ENCODE data around the gene CFD. TPM values are rescaled to one million over a fixed set of nuclear protein-coding genes. Genes with fewer than 3 reads are reported as not detected.

Gene CFD
- total RNA-seq, 1 donor from 2014 or later = not detected

GRCh38 chr19:821825-822503, 37.5 kb upstream of the CFD start, which contains the start of gene PLPPR3:
Gene PLPPR3 (minus strand): TSS chr19:821955. CDS start chr19:821559, 396 bp downstream.
- Mint-ChIP-seq H3K9me3 (no peaks in the 10 kb centered on the region), H3K4me3 (peak within 1 kb of the TSS; percentile 87), H3K27me3 (ENCODE audit: insufficient read depth, low read depth) (peaks cover 9% of the 10 kb centered on the region), H3K4me1 (peaks cover 16% of the 10 kb centered on the region), H3K27ac (peak within 1 kb of the TSS; percentile 42), H3K36me3 (peaks cover 2% of the 10 kb centered on the region)
- H3K27me3 ChIP-seq = no peaks in the 10 kb centered on the region
- H3K79me2 ChIP-seq (ENCODE audit: low read depth) = peaks cover 43% of the 10 kb centered on the region
- H3F3A ChIP-seq (ENCODE audit: low read depth) = peaks cover 23% of the 10 kb centered on the region
- H3K27ac ChIP-seq = no peak within 1 kb of the TSS
- peak within 1 kb of the TSS; percentile 99 for H3K4me3 ChIP-seq
- peaks cover 26% of the 10 kb centered on the region for H4K20me1 ChIP-seq (ENCODE audit: low read depth)
- H3K36me3 ChIP-seq = no peaks in the 10 kb centered on the region
- TF ChIP-seq EZH2phosphoT487 (IDR thresholded peaks at IDR 0.05) (no peak), EZH2 (IDR thresholded peaks at IDR 0.05) (no peak)
- TF ChIP-seq, protein P1, sequence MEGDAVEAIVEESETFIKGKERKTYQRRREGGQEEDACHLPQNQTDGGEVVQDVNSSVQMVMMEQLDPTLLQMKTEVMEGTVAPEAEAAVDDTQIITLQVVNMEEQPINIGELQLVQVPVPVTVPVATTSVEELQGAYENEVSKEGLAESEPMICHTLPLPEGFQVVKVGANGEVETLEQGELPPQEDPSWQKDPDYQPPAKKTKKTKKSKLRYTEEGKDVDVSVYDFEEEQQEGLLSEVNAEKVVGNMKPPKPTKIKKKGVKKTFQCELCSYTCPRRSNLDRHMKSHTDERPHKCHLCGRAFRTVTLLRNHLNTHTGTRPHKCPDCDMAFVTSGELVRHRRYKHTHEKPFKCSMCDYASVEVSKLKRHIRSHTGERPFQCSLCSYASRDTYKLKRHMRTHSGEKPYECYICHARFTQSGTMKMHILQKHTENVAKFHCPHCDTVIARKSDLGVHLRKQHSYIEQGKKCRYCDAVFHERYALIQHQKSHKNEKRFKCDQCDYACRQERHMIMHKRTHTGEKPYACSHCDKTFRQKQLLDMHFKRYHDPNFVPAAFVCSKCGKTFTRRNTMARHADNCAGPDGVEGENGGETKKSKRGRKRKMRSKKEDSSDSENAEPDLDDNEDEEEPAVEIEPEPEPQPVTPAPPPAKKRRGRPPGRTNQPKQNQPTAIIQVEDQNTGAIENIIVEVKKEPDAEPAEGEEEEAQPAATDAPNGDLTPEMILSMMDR (IDR thresholded peaks at IDR 0.05) = no peak
- peak within 1 kb of the TSS; percentile 93 for H3K4me2 ChIP-seq
- peak; percentile 92 for DNase-seq (ENCODE audit: low spot score)
- peaks cover 16% of the 10 kb centered on the region for H3K4me1 ChIP-seq
- peak within 1 kb of the TSS; percentile 59 for H3K9ac ChIP-seq
- no peaks in the 10 kb centered on the region for H3K9me3 ChIP-seq (ENCODE audit: low read depth)
- H2AFZ ChIP-seq (replicated peaks) = peak within 1 kb of the TSS; percentile 50

- Histone ChIP-seq H3K4me3 (no peak overlapping the region), H3K27ac (no peak overlapping the region), H3K4me2 (peak overlapping the region; percentile 43), H3K4me1 (peaks cover 16% of the 10 kb centered on the region), H4K20me1 (ENCODE audit: low read depth) (peaks cover 17% of the 10 kb centered on the region), H3K36me3 (no peaks in the 10 kb centered on the region), H3K9me3 (ENCODE audit: low read depth) (no peaks in the 10 kb centered on the region), H3K79me2 (ENCODE audit: low read depth) (peaks cover 31% of the 10 kb centered on the region), H3F3A (ENCODE audit: low read depth) (peaks cover 23% of the 10 kb centered on the region), H3K27me3 (no peaks in the 10 kb centered on the region), H2AFZ (replicated peaks) (peak overlapping the region; percentile 26), H3K9ac (no peak overlapping the region)
- peaks cover 9% of the 10 kb centered on the region for H3K27me3 Mint-ChIP-seq (ENCODE audit: insufficient read depth, low read depth)
- DNase-seq (ENCODE audit: low spot score) = peak; percentile 45
- peak overlapping the region; percentile 83 for H3K4me3 Mint-ChIP-seq
- H3K4me1 Mint-ChIP-seq = peaks cover 16% of the 10 kb centered on the region
- H3K36me3 Mint-ChIP-seq = no peaks in the 10 kb centered on the region
- no peak for TF ChIP-seq EZH2 (IDR thresholded peaks at IDR 0.05)
- no peak for TF ChIP-seq EZH2phosphoT487 (IDR thresholded peaks at IDR 0.05)
- TF ChIP-seq, protein P1 (IDR thresholded peaks at IDR 0.05) = no peak
- H3K9me3 Mint-ChIP-seq = no peaks in the 10 kb centered on the region
- H3K27ac Mint-ChIP-seq = peak overlapping the region; percentile 78
These were observed 35.8 kb upstream of the CFD start for GRCh38 chr19:823565-824121.

DNA sequence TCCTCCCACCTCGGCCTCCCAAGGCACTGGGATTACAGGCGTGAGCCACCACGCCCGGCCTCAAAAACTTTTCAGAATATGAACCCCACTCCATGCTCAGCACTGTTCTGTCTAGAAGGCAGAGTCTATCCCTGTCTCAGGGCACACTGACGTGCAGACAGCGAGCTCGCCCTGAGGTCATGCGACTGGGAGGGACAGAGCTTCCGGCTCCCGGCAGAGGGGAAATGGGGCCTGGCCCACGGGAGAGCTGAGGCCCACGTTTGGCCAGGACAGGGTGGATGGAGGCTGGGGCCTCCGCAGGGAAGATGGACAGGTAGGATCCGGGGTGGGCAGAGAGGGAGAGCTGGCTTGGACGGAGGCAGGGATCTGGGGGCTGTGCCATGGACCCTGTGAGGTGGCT, 34.6 kb upstream of the CFD start:
- Histone ChIP-seq H3K4me1 (peaks cover 16% of the 10 kb centered on the region), H3K4me3 (no peak overlapping the region), H3K36me3 (no peaks in the 10 kb centered on the region), H3K27ac (no peak overlapping the region), H4K20me1 (ENCODE audit: low read depth) (peaks cover 10% of the 10 kb centered on the region), H3K79me2 (ENCODE audit: low read depth) (peaks cover 19% of the 10 kb centered on the region), H3K27me3 (no peaks in the 10 kb centered on the region), H3K9me3 (ENCODE audit: low read depth) (no peaks in the 10 kb centered on the region), H3K4me2 (no peak overlapping the region), H3K9ac (no peak overlapping the region), H3F3A (ENCODE audit: low read depth) (peaks cover 22% of the 10 kb centered on the region), H2AFZ (replicated peaks) (no peak overlapping the region)
- no peak for DNase-seq (ENCODE audit: low spot score)
- Mint-ChIP-seq H3K27ac (no peak overlapping the region), H3K4me3 (no peak overlapping the region), H3K4me1 (peaks cover 12% of the 10 kb centered on the region), H3K36me3 (no peaks in the 10 kb centered on the region), H3K9me3 (no peaks in the 10 kb centered on the region), H3K27me3 (ENCODE audit: insufficient read depth, low read depth) (peaks cover 10% of the 10 kb centered on the region)
- TF ChIP-seq EZH2phosphoT487 (IDR thresholded peaks at IDR 0.05) (no peak), EZH2 (IDR thresholded peaks at IDR 0.05) (no peak)
- TF ChIP-seq, protein P1 (IDR thresholded peaks at IDR 0.05) = no peak
